Kidney epithelial cell (primary cell): ENCODE measurements around the gene WDR62. TPM values are rescaled to one million over a fixed set of nuclear protein-coding genes. Genes with fewer than 3 reads are reported as not detected.

Experiments
- DNase-seq: peaks from one replicate; pipeline ENCODE4 v3.0.0-alpha.2; 2010; ENCODE audit warnings: low read depth
- H3K27me3 ChIP-seq: 2 replicates; pipeline ENCODE4 v1.6.0; 2011; ENCODE audit warnings: low read length; ENCODE audit not compliant: control insufficient read depth, insufficient read depth
- H3K36me3 ChIP-seq: 2 replicates; pipeline ENCODE4 v1.5.1; 2011; ENCODE audit warnings: low read length; ENCODE audit not compliant: control insufficient read depth, insufficient read depth
- H3K4me3 ChIP-seq: 2 replicates; pipeline ENCODE4 v1.5.1; 2011; ENCODE audit warnings: low read depth, mild to moderate bottlenecking, control low read depth, low read length
- total RNA-seq: library from RNA; depleted of rRNA; stranded (reverse); fragments of >200 nt; gene quantifications from 2 replicates; pipeline ENCODE4 v1.2.3, GENCODE V29; 2015
- TF ChIP-seq, protein P1 (sequence below): IDR thresholded peaks from 2 replicates; pipeline ENCODE4 v1.5.1; 2011; ENCODE audit warnings: mild to moderate bottlenecking, moderate library complexity, low read length, control low read depth, inconsistent platforms; ENCODE audit not compliant: insufficient read depth, poor library complexity, severe bottlenecking

WDR62 gene
- total RNA-seq, 1 donor from 2014 or later: 1.8 TPM

- Histone ChIP-seq H3K27me3 (no peaks in the 10 kb centered on the region), H3K4me3 (peak overlapping the region; percentile 91), H3K36me3 (peaks cover 4% of the 10 kb centered on the region)
- DNase-seq: no peak
- TF ChIP-seq, protein P1, sequence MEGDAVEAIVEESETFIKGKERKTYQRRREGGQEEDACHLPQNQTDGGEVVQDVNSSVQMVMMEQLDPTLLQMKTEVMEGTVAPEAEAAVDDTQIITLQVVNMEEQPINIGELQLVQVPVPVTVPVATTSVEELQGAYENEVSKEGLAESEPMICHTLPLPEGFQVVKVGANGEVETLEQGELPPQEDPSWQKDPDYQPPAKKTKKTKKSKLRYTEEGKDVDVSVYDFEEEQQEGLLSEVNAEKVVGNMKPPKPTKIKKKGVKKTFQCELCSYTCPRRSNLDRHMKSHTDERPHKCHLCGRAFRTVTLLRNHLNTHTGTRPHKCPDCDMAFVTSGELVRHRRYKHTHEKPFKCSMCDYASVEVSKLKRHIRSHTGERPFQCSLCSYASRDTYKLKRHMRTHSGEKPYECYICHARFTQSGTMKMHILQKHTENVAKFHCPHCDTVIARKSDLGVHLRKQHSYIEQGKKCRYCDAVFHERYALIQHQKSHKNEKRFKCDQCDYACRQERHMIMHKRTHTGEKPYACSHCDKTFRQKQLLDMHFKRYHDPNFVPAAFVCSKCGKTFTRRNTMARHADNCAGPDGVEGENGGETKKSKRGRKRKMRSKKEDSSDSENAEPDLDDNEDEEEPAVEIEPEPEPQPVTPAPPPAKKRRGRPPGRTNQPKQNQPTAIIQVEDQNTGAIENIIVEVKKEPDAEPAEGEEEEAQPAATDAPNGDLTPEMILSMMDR: no peak
Observed at GRCh38 chr19:36139120-36139472, 84.4 kb downstream of the WDR62 start.

DNA sequence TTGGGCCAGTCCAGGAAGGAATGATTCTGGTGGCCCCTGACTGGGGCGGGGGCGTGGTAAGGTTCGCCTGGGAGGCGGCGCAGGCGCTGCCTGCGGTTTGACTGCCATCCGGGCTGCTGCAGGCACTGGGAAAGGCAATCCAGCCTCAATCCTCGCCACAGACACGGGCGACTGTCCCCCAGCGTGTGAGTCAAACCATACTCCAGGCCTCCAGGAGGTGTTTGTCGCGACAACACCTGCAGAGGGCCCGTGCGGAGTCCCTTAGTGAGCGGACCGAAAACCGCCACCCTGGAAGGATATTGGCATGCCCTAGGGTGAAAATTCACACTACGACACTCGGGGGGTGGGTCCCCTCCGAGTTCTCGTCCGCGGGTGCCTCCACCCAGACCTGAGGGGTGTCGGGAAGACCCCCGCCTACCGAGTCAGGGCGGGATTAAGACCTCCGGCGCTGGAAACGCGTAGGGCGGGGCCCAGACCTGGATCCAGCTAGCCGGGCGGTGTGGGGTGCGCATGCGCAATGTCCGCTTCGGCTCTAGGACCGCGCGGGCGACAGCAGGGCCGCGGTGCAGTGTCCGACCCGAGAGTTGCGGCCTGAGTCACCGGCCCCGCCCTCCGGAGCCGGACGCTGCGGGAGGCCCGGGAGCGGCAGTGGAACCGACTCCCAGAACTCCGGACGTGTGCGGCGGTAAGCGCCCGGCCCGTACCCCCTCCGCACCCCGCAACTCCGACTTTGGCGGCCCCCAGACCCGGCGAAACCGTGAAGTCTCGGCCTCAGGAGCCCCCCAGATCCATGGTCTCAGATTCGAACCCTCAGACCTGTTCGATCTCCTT, 85.0 kb downstream of the WDR62 start, which contains the start of gene CAPNS1:
Gene CAPNS1, plus strand, starts transcription at position 594 of the 831 bp plus-strand sequence. CDS start 946 bp downstream, outside the sequence.
- peak; percentile 79 for DNase-seq
- H3K36me3 ChIP-seq: peaks cover 4% of the 10 kb centered on the region
- H3K27me3 ChIP-seq: no peaks in the 10 kb centered on the region
- H3K4me3 ChIP-seq: peak within 1 kb of the TSS; percentile 91
- TF ChIP-seq, protein P1: peak; percentile 28

DNA sequence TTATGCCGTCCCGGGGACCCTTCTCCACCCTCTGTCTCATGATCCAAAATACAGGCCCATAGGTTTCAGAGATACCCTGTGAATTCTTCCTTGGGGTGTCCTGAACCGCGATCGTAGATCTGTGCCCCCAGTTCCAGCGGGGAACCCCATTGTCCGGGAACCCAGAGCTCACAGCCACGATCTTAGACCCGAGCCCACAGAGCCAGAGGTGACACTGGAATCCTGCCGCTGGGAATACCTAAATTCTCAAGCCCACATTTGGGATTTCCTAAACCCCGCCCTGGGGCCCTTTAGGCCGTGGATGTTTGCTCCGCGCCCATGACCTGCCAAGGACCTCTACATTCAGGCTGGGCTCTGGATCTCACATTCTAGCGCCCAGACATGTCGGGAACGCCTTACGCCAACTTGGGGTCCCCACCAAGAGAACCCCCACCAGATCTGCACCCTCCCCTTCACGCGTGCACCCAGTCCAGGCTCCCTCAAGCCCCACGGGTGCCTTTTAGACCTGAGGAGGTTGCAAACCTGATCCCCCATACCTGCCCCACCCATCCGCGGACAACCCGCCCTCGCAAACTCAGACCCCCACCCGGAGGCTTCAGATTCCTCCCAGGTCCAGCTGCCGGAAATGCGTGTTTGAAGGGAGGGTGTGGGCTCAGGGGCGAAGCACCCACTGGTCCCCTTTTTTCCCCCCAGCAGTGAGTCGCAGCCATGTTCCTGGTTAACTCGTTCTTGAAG, 85.8 kb downstream of the WDR62 start:
- Histone ChIP-seq H3K4me3 (peak overlapping the region; percentile 91), H3K36me3 (peaks cover 4% of the 10 kb centered on the region), H3K27me3 (no peaks in the 10 kb centered on the region)
- no peak for DNase-seq
- TF ChIP-seq, protein P1: no peak

DNA sequence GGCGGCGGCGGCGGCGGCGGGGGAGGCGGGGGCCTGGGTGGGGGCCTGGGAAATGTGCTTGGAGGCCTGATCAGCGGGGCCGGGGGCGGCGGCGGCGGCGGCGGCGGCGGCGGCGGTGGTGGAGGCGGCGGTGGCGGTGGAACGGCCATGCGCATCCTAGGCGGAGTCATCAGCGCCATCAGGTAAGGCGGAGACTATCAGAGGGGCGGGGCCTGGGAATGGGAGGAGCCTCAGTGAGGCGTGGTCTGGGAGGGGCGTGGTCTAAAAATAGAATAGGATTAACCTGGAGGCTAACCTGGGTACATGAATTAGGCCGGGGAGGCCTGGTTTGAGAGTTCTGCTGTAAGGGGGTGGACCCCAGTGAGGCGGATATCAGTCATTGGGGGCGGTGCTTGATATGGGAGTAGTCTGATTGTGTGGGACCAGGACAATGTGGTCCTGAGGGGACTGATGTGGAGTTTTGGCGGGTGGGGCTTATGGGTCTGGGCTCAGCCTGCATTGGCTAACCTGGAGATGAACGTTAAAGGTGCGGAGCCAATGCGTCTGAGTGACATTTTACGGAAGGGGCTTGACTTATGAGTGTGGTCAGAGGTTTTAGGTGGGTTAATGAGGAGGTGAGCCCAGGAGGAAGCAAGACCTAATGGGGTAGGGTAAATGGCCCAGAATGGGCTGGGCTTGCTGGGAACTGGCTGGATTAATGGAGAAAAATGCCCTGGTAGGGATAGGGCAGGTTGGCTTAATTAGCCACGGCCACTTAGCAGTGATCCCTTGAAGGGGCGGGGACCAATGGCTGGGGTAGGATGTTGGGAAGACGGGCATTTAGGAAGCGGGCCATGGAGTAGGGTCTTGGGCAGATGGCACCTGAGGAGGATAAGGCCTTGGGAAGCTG, 86.6 kb downstream of the WDR62 start:
- Histone ChIP-seq H3K4me3 (peak overlapping the region; percentile 91), H3K36me3 (peaks cover 9% of the 10 kb centered on the region), H3K27me3 (no peaks in the 10 kb centered on the region)
- DNase-seq: no peak
- TF ChIP-seq, protein P1: no peak

DNA sequence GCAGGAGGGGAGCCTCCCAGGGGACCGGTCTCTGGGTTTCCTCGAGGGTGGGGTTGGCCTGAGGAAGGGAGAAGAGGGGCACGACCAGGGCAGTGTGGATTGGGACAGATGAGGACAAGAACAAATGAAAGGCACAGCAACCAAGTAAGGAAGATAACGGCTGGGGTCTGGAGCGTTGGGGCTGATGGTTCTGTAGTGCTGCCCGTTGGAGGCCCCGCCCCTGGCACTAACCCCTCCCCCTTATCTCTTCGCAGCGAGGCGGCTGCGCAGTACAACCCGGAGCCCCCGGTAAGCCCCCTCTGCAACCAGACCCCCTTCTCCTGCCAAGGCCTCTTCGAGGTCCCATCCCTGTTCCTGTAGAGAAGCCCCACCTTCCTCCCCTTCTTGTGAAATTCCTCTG, 87.3 kb downstream of the WDR62 start:
- DNase-seq: no peak
- peaks cover 11% of the 10 kb centered on the region for H3K36me3 ChIP-seq
- TF ChIP-seq, protein P1: no peak
- no peaks in the 10 kb centered on the region for H3K27me3 ChIP-seq
- H3K4me3 ChIP-seq: no peak overlapping the region
